Osteocyte (in vitro differentiated cells): ENCODE measurements around the gene RETN. TPM values are rescaled to one million over a fixed set of nuclear protein-coding genes. Genes with fewer than 3 reads are reported as not detected.

Experiments
- DNase-seq: peaks from one replicate; pipeline ENCODE4 v3.0.0; 2021; ENCODE audit warnings: mixed read lengths; ENCODE audit not compliant: unreplicated experiment; ENCODE audit errors: extremely low spot score
- H3K27ac Mint-ChIP-seq: one replicate; pipeline ENCODE4 v1.8.0; 2021; ENCODE audit warnings: mild to moderate bottlenecking, mixed read lengths; ENCODE audit not compliant: unreplicated experiment
- H3K27me3 Mint-ChIP-seq: one replicate; pipeline ENCODE4 v1.8.0; 2021; ENCODE audit warnings: mixed read lengths; ENCODE audit not compliant: unreplicated experiment
- H3K36me3 Mint-ChIP-seq: one replicate; pipeline ENCODE4 v1.8.0; 2021; ENCODE audit warnings: mixed read lengths; ENCODE audit not compliant: unreplicated experiment
- H3K4me1 Mint-ChIP-seq: one replicate; pipeline ENCODE4 v1.8.0; 2021; ENCODE audit warnings: mixed read lengths; ENCODE audit not compliant: unreplicated experiment
- H3K4me3 Mint-ChIP-seq: one replicate; pipeline ENCODE4 v1.8.0; 2021; ENCODE audit warnings: mild to moderate bottlenecking, moderate library complexity, mixed read lengths; ENCODE audit not compliant: unreplicated experiment
- H3K9me3 Mint-ChIP-seq: one replicate; pipeline ENCODE4 v1.8.0; 2021; ENCODE audit warnings: mixed read lengths; ENCODE audit not compliant: unreplicated experiment
- CTCF ChIP-seq: fragments of 200-600 bp; sonication (generic); IDR thresholded peaks from 2 replicates; pipeline ENCODE4 v1.5.0; 2021; ENCODE audit warnings: antibody characterized with exemption, mild to moderate bottlenecking, moderate library complexity
- total RNA-seq: library from RNA; stranded (reverse); gene quantifications from 2 replicates; pipeline ENCODE4 v1.2.1, GENCODE V29; 2021

The RETN gene
- total RNA-seq, 1 donor from 2014 or later = not detected

GRCh38 chr19:7638802-7639465 lies 29.9 kb upstream of the RETN start:
- no peak overlapping the region for H3K27ac Mint-ChIP-seq
- no peaks in the 10 kb centered on the region for H3K4me1 Mint-ChIP-seq
- no peaks in the 10 kb centered on the region for H3K36me3 Mint-ChIP-seq
- TF ChIP-seq CTCF = no peak
- H3K9me3 Mint-ChIP-seq = no peaks in the 10 kb centered on the region
- H3K27me3 Mint-ChIP-seq = peaks cover 16% of the 10 kb centered on the region
- no peak for DNase-seq
- no peak overlapping the region for H3K4me3 Mint-ChIP-seq

DNA sequence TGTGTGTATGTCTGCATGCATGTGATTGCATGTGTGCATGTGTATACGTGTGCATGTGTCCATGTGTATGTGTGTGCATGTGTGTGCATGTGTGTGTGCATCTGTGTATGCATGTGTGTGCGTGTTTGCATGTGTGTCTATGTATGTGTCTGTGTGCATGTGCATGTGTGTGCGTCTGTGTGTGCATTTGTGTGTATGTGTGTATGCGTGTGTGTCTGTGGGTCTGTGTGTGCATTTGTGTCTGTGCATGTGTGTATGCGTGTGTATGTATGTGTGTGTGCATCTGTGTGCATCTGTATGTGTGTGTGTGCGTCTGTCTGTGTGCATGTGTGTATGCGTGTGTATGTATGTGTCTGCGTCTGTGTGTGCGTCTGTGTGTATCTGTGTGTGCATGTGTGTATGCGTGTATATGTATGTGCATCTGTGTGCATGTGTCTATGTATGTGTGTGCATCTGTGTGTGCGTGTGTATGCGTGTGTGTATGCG lies 28.9 kb upstream of the RETN start:
- H3K36me3 Mint-ChIP-seq = no peaks in the 10 kb centered on the region
- H3K4me3 Mint-ChIP-seq = no peak overlapping the region
- no peaks in the 10 kb centered on the region for H3K9me3 Mint-ChIP-seq
- no peaks in the 10 kb centered on the region for H3K4me1 Mint-ChIP-seq
- DNase-seq = no peak
- peaks cover 14% of the 10 kb centered on the region for H3K27me3 Mint-ChIP-seq
- TF ChIP-seq CTCF = no peak
- no peak overlapping the region for H3K27ac Mint-ChIP-seq

GRCh38 chr19:7640803-7641202 lies 28.0 kb upstream of the RETN start:
- Mint-ChIP-seq H3K4me1 (no peaks in the 10 kb centered on the region), H3K27ac (no peak overlapping the region), H3K36me3 (no peaks in the 10 kb centered on the region), H3K4me3 (no peak overlapping the region), H3K9me3 (no peaks in the 10 kb centered on the region), H3K27me3 (peaks cover 10% of the 10 kb centered on the region)
- no peak for TF ChIP-seq CTCF
- DNase-seq = no peak

- TF ChIP-seq CTCF = no peak
- DNase-seq = no peak
Measured at GRCh38 chr19:7641290-7642276, 27.3 kb upstream of the RETN start.

More at GRCh38 chr19:7641290-7642276, 27.3 kb upstream of the RETN start:
- Mint-ChIP-seq H3K4me1 (no peaks in the 10 kb centered on the region), H3K4me3 (no peak overlapping the region), H3K27ac (no peak overlapping the region), H3K36me3 (no peaks in the 10 kb centered on the region), H3K27me3 (peaks cover 2% of the 10 kb centered on the region), H3K9me3 (no peaks in the 10 kb centered on the region)
